ENCODE measurements around the gene HMCN2.
"Not testable (repeated sequence)": the region's sequence is repeated elsewhere in the genome, so short reads cannot be mapped to it uniquely, and the experiment has no call there.

Gene HMCN2

GRCh38 chr9:130433947-130434262, 168.3 kb downstream of the HMCN2 start:
- Histone ChIP-seq H2AFZ (ENCODE audit: low read depth, low read length) (no peak overlapping the region), H3K79me1 (replicated peaks; ENCODE audit: low read length, poor library complexity, severe bottlenecking) (no peaks in the 10 kb centered on the region), H2BK12ac (ENCODE audit: low read length in 2 of 2) (no peak overlapping the region), H2BK15ac (ENCODE audit: low read depth, poor library complexity, severe bottlenecking) (no peak overlapping the region), H2BK5ac (ENCODE audit: low read depth, low read length, poor library complexity, severe bottlenecking) (no peak overlapping the region), H3K4me3 (ENCODE audit: insufficient read depth in 1 of 2, low read depth in 1 of 2, low read length in 2 of 2) (no peak overlapping the region), H3K36me3 (ENCODE audit: control insufficient read depth in 1 of 2, insufficient read depth in 2 of 2, low read depth in 1 of 2, low read length in 2 of 2) (peaks cover 0 to 4% of the 10 kb centered on the region in 2 experiments), H3K9me3 (ENCODE audit: control insufficient read depth, low read length) (peaks cover 3% of the 10 kb centered on the region), H4K91ac (ENCODE audit: low read length) (no peak overlapping the region), H3K14ac (ENCODE audit: low read length in 2 of 2) (no peak overlapping the region), H4K8ac (ENCODE audit: low read length) (no peak overlapping the region), H3K9ac (ENCODE audit: low read length) (no peak overlapping the region), H2BK120ac (ENCODE audit: low read depth, low read length) (no peak overlapping the region), H3K27ac (ENCODE audit: low read length, poor library complexity, severe bottlenecking) (no peak overlapping the region), H3K4me1 (ENCODE audit: control insufficient read depth, insufficient read depth, low read depth, low read length) (peaks cover 16% of the 10 kb centered on the region), H3K27me3 (ENCODE audit: control insufficient read depth in 1 of 2, insufficient read depth in 1 of 2, low read length in 2 of 2) (peaks cover 0 to 26% of the 10 kb centered on the region in 2 experiments), H3K18ac (ENCODE audit: low read depth in 1 of 2, low read length in 2 of 2) (no peak overlapping the region), H3K23ac (ENCODE audit: low read length in 2 of 2) (no peak overlapping the region), H2AK5ac (ENCODE audit: low read length, severe bottlenecking) (no peak overlapping the region), H3K4me2 (ENCODE audit: low read length, poor library complexity, severe bottlenecking) (peak overlapping the region; percentile 96), H3K4ac (ENCODE audit: low read depth in 1 of 2, low read length in 2 of 2) (no peak overlapping the region)
- WGBS, result 51% methylated on average over 9 of the region's 9 CpGs
- DNase-seq, result no peak

- not testable (repeated sequence) for H2BK12ac ChIP-seq (ENCODE audit: low read length in 2 of 2); H4K91ac ChIP-seq (ENCODE audit: low read length); H3K9me3 ChIP-seq (ENCODE audit: control insufficient read depth, low read length); H3K36me3 ChIP-seq (ENCODE audit: control insufficient read depth in 1 of 2, insufficient read depth in 2 of 2, low read depth in 1 of 2, low read length in 2 of 2); H3K14ac ChIP-seq (ENCODE audit: low read length in 2 of 2); H3K4me3 ChIP-seq (ENCODE audit: insufficient read depth in 1 of 2, low read depth in 1 of 2, low read length in 2 of 2); H3K4me2 ChIP-seq (ENCODE audit: low read length, poor library complexity, severe bottlenecking); H4K8ac ChIP-seq (ENCODE audit: low read length); H3K79me1 ChIP-seq (replicated peaks; ENCODE audit: low read length, poor library complexity, severe bottlenecking); H3K4ac ChIP-seq (ENCODE audit: low read depth in 1 of 2, low read length in 2 of 2); H3K18ac ChIP-seq (ENCODE audit: low read depth in 1 of 2, low read length in 2 of 2); H2BK120ac ChIP-seq (ENCODE audit: low read depth, low read length); DNase-seq; H2BK5ac ChIP-seq (ENCODE audit: low read depth, low read length, poor library complexity, severe bottlenecking); H3K27ac ChIP-seq (ENCODE audit: low read length, poor library complexity, severe bottlenecking); H2AFZ ChIP-seq (ENCODE audit: low read depth, low read length); H3K9ac ChIP-seq (ENCODE audit: low read length); H3K23ac ChIP-seq (ENCODE audit: low read length in 2 of 2); H2BK15ac ChIP-seq (ENCODE audit: low read depth, poor library complexity, severe bottlenecking); H2AK5ac ChIP-seq (ENCODE audit: low read length, severe bottlenecking)
- peaks cover 0 to 26% of the 10 kb centered on the region in 2 experiments for H3K27me3 ChIP-seq (ENCODE audit: control insufficient read depth in 1 of 2, insufficient read depth in 1 of 2, low read length in 2 of 2)
- H3K4me1 ChIP-seq (ENCODE audit: control insufficient read depth, insufficient read depth, low read depth, low read length), result peaks cover 16% of the 10 kb centered on the region
- WGBS, result 90% methylated on average over 2 of the region's 5 CpGs
Measured at GRCh38 chr9:130434656-130435055, 169.1 kb downstream of the HMCN2 start.

GRCh38 chr9:130437011-130437789, 171.6 kb downstream of the HMCN2 start:
- DNase-seq, result no peak
- Histone ChIP-seq H3K23ac (ENCODE audit: low read length in 2 of 2) (no peak overlapping the region), H4K8ac (ENCODE audit: low read length) (no peak overlapping the region), H3K14ac (ENCODE audit: low read length in 2 of 2) (no peak overlapping the region), H3K27me3 (ENCODE audit: control insufficient read depth in 1 of 2, insufficient read depth in 1 of 2, low read length in 2 of 2) (peaks cover 0 to 22% of the 10 kb centered on the region in 2 experiments), H3K18ac (ENCODE audit: low read depth in 1 of 2, low read length in 2 of 2) (no peak overlapping the region), H3K79me1 (replicated peaks; ENCODE audit: low read length, poor library complexity, severe bottlenecking) (no peaks in the 10 kb centered on the region), H3K9me3 (ENCODE audit: control insufficient read depth, low read length) (peaks cover 10% of the 10 kb centered on the region), H3K4me2 (ENCODE audit: low read length, poor library complexity, severe bottlenecking) (no peak overlapping the region), H2BK12ac (ENCODE audit: low read length in 2 of 2) (no peak overlapping the region), H3K9ac (ENCODE audit: low read length) (no peak overlapping the region), H4K91ac (ENCODE audit: low read length) (no peak overlapping the region), H2AFZ (ENCODE audit: low read depth, low read length) (no peak overlapping the region), H3K4me1 (ENCODE audit: control insufficient read depth, insufficient read depth, low read depth, low read length) (peaks cover 16% of the 10 kb centered on the region), H2BK5ac (ENCODE audit: low read depth, low read length, poor library complexity, severe bottlenecking) (no peak overlapping the region), H3K27ac (ENCODE audit: low read length, poor library complexity, severe bottlenecking) (no peak overlapping the region), H2BK120ac (ENCODE audit: low read depth, low read length) (no peak overlapping the region), H2BK15ac (ENCODE audit: low read depth, poor library complexity, severe bottlenecking) (no peak overlapping the region), H3K4me3 (ENCODE audit: insufficient read depth in 1 of 2, low read depth in 1 of 2, low read length in 2 of 2) (no peak overlapping the region), H3K36me3 (ENCODE audit: control insufficient read depth in 1 of 2, insufficient read depth in 2 of 2, low read depth in 1 of 2, low read length in 2 of 2) (peaks cover 0 to 4% of the 10 kb centered on the region in 2 experiments), H2AK5ac (ENCODE audit: low read length, severe bottlenecking) (no peak overlapping the region), H3K4ac (ENCODE audit: low read depth in 1 of 2, low read length in 2 of 2) (no peak overlapping the region)
- WGBS, result 76% methylated on average over 13 of the region's 15 CpGs

- no peak overlapping the region for H2BK15ac ChIP-seq (ENCODE audit: low read depth, poor library complexity, severe bottlenecking)
- WGBS, result 91% methylated on average over 6 of the region's 6 CpGs
- H3K9ac ChIP-seq (ENCODE audit: low read length), result no peak overlapping the region
- no peak overlapping the region for H4K8ac ChIP-seq (ENCODE audit: low read length)
- peaks cover 0 to 14% of the 10 kb centered on the region in 2 experiments for H3K27me3 ChIP-seq (ENCODE audit: control insufficient read depth in 1 of 2, insufficient read depth in 1 of 2, low read length in 2 of 2)
- H4K91ac ChIP-seq (ENCODE audit: low read length), result no peak overlapping the region
- H3K14ac ChIP-seq (ENCODE audit: low read length in 2 of 2), result no peak overlapping the region
- H3K36me3 ChIP-seq (ENCODE audit: control insufficient read depth in 1 of 2, insufficient read depth in 2 of 2, low read depth in 1 of 2, low read length in 2 of 2), result peaks cover 0 to 1% of the 10 kb centered on the region in 2 experiments
- H2BK12ac ChIP-seq (ENCODE audit: low read length in 2 of 2), result no peak overlapping the region
- peaks cover 10% of the 10 kb centered on the region for H3K9me3 ChIP-seq (ENCODE audit: control insufficient read depth, low read length)
- H3K4me3 ChIP-seq (ENCODE audit: insufficient read depth in 1 of 2, low read depth in 1 of 2, low read length in 2 of 2), result no peak overlapping the region
- no peak overlapping the region for H3K23ac ChIP-seq (ENCODE audit: low read length in 2 of 2)
- no peak for DNase-seq
- H3K4ac ChIP-seq (ENCODE audit: low read depth in 1 of 2, low read length in 2 of 2), result no peak overlapping the region
- no peak overlapping the region for H3K18ac ChIP-seq (ENCODE audit: low read depth in 1 of 2, low read length in 2 of 2)
- no peak overlapping the region for H2AFZ ChIP-seq (ENCODE audit: low read depth, low read length)
- no peaks in the 10 kb centered on the region for H3K79me1 ChIP-seq (replicated peaks; ENCODE audit: low read length, poor library complexity, severe bottlenecking)
- peaks cover 4% of the 10 kb centered on the region for H3K4me1 ChIP-seq (ENCODE audit: control insufficient read depth, insufficient read depth, low read depth, low read length)
- H2BK5ac ChIP-seq (ENCODE audit: low read depth, low read length, poor library complexity, severe bottlenecking), result no peak overlapping the region
- no peak overlapping the region for H2AK5ac ChIP-seq (ENCODE audit: low read length, severe bottlenecking)
- no peak overlapping the region for H3K27ac ChIP-seq (ENCODE audit: low read length, poor library complexity, severe bottlenecking)
- H2BK120ac ChIP-seq (ENCODE audit: low read depth, low read length), result no peak overlapping the region
- H3K4me2 ChIP-seq (ENCODE audit: low read length, poor library complexity, severe bottlenecking), result no peak overlapping the region
Measured at GRCh38 chr9:130438382-130438981, 172.9 kb downstream of the HMCN2 start.

All from mesenchymal stem cell (in vitro differentiated cells and primary cell).